Prostate gland (tissue), 2 donors: ENCODE data around the gene SNRPA1.

ENCODE experiments used
- CTCF ChIP-seq, 4 experiments: fragments of 200-600 bp in 2 of 4; fragments of 450-650 bp in 2 of 4; sonication (generic) in 2 of 4; IDR thresholded peaks; 1 replicate in 3 of 4; 2 replicates in 1 of 4; pipeline ENCODE4 v1.5.1; 2016 to 2019; ENCODE audit warnings: antibody characterized with exemption in 4 of 4, mild to moderate bottlenecking in 2 of 4, moderate library complexity in 2 of 4
- POLR2A ChIP-seq: fragments of 450-650 bp; IDR thresholded peaks from one replicate; pipeline ENCODE4 v1.6.1; 2016; ENCODE audit warnings: antibody characterized with exemption, mild to moderate bottlenecking

GRCh38 chr15:101338502-101339057 is 43.5 kb upstream of the SNRPA1 start:
- no peak for TF ChIP-seq POLR2A
- TF ChIP-seq CTCF (IDR thresholded peaks at IDR 0.05) = no peak
